NK-92 (cell line): ENCODE data around the gene SMAD1.

Experiments
- DNase-seq: peaks from one replicate; lab custom pipeline; 2025; ENCODE audit not compliant: unreplicated experiment; lab: John Stamatoyannopoulos, UW

SMAD1 gene

DNA sequence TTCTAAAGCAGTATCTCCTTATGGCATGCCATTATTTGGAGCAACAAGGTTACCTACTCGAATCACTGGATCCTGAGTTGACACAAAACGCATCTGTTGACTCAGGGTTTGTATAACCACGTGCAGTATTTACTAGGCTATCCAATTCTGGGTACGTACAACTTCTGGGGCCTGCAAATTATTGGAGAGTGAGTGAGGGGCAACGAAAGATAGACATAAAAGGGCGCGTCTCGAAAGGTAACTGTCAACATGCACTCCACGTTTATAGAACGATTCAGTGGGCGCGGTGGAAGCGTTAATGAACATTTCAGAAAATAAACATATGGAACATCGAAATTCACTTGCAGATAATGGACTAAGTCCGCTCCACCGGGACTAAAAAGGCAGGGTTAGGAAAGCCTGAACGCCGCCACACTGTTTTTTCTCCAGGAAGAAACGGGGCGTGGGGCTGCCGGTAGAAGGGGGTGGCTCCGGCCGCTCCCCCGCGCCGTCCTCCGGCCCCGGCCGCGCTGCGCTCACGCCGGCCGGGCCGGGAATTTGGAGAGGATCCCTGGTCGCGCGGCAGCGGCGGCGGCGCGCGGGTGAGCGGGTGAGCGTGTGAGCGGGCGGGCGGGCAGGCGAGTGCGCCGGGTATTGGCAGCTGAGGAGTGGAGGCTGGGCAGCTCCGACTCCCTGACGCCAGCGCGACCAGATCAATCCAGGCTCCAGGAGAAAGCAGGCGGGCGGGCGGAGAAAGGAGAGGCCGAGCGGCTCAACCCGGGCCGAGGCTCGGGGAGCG is at the start of gene SMAD1:
SMAD1 (plus strand) TSS at position 690 of the 778 bp plus-strand sequence. CDS start 32,761 bp downstream, outside the sequence.
- no peak for DNase-seq

DNA sequence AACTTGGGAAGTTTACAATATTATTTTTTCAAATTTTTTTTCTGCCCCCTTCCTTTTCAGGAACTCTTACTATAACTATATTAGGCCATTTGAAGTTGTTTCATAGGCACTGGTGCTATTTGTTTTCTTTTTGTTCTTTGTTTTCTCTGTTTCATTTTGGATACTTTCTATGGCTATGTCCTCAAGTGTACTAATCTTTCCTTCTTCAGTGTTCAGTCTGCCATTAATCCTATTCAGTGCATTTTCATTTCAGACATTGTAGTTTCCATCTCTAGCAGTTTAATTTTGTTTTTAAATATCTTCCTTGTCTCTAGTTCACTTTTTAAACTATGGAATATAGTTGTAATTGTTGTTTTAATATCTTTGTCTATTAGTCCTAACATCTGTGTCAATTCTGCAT is 48.0 kb upstream of the SMAD1 start:
- DNase-seq, result no peak

DNA sequence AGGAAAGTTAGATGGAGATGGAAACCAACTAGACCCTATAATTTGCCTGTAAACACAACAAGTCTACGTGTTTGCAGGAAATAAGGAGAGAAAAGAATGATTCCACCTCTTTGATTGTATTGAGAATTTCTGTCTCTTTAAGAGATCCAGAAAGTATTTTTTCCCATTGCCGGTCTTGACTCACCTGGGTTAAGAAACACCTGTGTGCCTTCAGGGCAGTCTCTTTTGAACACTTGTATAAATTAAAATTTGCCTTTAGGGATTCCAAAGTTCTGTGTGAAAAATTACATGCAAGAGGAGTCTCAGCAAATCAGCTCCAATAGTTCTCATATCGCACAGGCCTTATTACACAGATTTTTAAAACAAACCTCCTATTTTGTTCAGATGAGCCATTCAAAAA is 46.0 kb upstream of the SMAD1 start:
- DNase-seq, result no peak

DNA sequence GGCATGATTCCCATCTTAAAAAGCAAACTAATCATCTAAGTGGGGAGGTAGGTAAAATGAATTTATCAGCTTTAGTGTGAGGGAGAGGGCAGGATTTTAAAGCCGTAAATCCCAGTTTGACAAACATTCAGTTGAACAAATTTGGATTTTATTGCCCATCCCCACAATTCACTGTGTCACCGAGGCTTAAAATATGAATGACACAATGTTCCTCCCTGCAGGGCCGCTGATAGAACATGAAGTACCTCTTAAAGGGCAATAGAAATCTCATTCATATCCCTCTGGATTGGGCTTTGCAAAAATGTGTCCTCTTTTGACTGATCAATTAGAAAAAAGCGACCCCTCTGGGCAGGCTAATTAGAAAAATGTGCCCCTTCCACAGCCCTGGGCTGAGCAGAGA is 45.5 kb upstream of the SMAD1 start:
- DNase-seq, result no peak

DNA sequence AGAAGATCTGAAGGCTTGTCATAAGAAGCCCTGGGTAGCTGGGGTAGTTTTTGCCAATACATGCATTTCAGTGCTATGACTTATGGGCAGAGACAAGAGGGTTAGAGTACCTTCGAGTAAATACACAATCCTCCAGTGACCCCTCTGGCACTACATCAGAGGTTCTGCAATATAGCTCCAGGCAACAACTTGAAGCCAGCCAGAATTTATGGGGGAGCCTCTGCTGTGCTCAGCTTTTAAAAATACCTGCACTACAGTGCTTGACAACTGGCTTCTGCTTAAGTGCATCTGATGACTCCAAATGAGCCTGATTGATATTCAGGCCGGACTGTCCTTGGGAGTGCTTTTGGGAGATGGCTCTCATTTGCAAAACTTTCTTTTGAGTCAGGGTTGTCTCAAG is 44.9 kb upstream of the SMAD1 start:
- DNase-seq, result no peak

DNA sequence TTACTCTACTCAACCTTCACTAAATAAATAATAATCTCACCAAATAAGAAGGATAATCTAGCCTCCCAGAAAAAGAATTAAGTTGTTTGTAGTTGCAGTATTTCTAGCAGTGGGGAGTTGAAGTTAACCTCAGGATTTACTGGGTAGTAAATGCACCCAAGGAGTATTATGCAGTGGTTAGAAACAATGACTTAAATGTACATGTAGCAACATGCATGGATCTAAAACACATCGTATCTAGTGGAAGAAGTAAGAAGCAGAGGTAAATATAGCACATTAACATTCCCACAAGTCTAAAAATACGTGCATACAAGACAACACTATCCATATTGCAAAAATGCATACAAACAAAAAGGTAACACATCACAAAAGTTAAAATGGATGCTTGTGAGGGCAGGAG is 44.2 kb upstream of the SMAD1 start:
- no peak for DNase-seq

DNA sequence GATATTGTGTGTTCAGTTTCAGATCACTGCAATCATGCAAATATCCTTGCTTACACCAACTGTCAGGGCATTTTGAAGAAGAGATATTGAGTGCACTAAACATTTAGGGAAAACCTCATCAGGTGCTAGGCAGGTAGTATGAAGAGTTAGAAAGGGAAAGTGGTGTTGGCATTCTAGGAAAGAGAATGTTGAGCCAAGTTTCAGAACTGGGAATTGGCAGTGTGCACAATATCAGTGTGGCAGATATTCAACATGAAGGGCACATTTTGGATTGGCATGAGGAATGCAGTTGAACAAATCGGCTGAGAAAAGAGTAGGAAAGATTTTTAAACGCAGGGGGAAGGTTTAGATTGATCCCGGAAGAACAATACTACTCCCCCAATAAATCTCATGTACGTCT is 43.4 kb upstream of the SMAD1 start:
- DNase-seq, result no peak

DNA sequence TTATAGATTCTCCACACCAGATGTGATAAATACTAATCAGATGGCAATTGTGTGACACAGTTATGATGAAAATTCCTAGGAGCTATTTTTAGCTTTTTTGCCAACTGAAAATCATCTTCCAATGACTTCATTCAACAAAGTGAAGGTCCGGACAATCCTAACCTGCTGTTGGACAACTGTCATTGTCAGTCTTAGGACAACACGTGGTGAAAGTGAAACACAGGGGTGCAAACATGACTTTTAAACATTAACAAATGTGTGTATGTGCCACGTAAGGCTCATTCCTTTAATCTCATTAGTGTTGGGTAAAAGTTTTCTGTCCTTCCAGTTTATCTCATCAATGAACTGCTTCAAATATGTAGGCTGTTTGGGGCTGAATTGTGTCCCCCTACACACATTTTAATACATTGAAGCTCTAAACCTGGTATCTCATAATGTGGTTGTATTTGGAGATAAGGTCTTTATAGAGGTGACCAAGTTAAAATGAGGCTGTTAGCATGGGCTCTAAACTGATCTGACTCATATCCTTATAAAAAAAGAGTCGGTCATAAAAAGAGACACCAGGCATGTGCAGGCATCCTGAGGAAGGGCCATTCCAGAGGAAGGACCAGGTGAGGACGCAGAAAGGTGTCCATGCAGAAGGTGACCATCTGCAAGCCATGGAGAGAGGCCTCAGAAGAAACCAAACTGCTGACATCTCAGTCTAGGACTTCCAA is 41.2 kb upstream of the SMAD1 start:
- no peak for DNase-seq

DNA sequence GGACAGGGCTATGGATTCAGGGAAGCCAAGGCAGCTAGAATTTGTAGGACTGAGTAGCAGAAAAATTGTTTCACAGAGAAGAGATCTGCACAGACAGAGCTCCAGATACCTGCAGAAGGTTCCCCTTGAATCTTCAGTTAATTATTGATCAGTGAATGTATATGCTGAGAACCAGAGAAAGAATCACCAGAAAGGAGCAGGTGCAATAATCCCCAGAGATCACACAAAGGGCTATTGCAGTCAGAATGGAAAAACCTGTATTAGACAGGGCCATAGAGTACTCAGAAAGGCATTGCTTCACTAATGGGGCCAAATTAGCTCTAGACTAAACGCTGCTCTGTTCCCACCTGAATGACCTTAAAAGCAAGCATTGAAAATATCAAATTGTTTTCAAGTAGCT is 35.5 kb upstream of the SMAD1 start:
- DNase-seq, result no peak

DNA sequence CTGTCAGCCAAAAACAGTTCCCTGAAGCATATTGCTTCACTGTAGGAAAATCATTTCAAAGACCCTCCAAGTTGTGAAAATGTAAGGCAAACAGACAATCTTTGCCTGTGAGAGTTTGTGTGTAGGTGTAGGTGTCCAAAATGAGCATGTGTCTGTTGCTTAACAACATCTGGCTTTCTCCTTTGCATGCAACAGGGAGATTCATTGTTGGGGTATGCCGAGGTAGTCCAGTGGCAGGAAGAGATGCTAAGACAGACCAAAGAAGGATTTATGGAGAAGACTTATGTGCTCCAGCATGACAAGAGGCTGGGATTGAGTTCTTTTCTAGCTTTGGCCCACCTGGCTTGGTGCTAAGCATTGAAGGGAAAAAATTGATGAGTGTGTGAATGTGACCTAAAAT is 29.8 kb upstream of the SMAD1 start:
- no peak for DNase-seq

DNA sequence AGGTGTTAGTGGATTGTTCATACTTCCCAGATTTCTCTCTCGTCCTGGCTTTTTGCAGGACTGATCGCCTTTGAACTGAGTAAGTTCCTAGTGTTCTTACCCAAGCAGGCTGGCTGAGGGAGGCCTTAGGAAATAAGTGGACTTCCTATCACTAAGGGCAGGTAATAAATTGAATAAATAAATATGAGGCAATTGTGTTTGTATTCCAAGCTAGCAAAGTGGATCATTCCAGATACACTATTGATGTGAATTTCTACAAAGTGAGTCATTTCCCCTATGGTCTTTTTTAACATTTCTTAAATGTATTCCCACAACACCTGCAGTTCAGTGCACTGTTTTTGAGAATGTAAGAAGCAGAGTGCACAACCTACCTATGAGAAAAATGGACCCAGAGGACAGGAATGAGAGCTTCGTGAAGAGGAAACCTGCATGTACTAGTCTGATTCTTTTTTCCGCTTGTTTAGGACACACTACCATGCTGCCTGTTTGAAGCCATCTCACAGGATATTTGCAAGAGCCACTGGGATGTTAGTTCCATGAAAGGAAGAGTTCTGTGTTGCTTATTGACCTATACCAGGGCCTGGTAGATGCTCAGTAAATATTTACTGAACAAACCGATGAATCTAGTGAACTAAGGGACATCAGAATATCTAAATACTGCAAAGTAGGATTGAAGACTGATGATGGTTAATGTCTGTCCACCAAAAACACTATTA is 29.0 kb upstream of the SMAD1 start:
- no peak for DNase-seq

DNA sequence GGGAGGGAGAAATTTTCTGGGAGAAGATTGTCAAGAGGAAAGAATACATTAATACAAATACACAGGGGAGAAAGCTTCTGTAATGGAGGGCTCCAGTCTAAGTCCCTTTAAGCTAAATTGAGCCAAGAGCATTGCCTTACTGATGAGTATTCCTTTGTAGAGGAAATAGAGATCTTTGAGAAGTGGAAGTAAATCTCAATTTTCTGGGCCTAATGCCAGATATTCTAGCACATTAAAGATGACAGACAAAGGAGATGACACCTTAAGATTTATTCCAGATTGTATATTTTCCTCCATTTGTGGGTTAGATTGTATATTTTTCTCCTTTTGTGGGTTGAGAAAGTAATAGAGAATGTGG is 28.5 kb upstream of the SMAD1 start:
- DNase-seq, result no peak

DNA sequence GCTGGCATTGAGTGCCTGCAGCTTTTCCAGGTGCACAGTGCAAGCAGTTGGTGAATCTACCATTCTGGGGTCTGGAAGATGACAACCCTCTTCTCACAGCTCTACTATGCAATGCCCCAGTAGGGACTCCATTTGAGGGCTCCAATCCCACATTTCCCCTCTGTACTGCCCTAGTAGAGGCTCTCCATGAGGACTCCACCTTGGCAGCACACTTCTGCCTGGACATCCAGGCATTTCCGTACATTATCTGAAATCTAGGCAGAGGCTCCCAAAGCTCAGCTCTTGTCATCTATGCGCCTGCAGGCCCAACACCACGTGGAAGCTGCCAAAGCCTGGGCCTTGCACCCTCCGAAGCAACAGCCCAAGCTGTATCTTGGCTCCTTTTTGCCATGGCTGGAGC is 8.4 kb upstream of the SMAD1 start:
- DNase-seq, result no peak

DNA sequence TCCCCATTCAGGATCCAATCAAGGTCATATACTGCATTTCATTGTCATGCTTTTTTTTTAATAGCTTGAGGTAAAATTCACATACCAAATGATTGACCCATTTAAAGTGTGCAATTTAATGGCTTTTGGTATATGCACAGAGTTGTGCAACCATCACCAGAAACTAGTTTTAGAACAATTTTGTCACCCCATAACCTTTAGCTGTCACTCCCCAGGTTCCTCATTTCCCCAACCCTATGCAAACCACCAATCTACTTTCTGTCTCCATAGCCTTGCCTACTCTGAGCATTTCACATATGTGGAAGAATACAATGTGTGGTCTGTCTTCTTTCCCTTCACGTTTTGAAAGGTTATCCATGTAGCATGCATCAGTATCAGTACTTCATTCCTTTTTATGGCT is 1.4 kb upstream of the SMAD1 start:
- DNase-seq, result no peak

DNA sequence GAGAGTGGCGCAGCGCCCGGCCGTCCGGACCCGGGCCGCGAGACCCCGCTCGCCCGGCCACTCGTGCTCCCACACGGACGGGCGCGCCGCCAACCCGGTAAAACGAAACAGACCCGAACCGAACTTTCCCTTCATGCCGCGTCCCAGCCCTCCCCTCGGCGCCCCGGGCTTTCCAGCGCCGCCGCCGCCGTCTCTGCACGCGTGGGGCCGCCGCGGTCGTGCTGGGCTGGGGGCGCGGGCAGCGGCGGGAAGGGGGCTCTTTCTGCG is 222 bp downstream of the SMAD1 start:
- no peak for DNase-seq

DNA sequence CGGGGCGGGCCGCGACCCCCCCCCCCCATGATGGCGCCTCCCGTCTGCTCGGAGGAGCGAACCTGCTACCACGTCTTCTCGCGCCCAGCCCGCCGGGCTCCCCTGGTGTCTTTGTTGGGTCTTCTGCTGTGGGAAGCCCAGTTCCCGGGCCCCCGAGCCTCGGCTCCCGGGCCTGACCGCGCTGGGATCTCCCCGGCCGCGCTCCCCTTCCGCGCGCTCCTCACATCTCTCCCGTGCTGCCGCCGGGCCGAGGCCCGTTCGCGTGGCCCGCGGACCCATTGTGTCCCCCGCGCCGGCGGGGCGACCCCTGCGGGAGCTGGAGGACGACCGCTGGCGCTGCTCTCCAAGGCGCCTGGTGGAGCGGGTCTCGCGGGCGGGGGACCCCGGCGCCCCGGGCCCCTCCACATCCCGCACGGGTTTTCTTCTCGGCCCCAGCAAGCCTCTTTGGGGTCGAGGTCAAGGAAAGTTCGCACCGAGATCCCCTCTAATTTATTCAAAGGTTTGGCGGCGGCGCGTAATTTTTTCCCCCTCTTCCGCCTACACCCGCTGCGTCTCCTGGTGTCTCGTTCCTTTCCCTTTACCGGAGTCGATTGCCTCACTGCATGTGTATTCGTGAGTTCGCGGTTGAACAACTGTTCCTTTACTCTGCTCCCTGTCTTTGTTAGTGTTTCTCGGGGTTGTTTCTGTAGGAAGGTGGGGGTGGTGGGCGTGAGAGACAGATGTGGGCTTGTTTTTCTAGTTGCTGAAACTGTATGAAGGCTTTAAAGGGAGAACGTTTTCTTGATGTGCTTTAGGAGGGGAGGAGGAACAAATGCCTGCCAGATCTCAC is 770 bp downstream of the SMAD1 start:
- no peak for DNase-seq

DNA sequence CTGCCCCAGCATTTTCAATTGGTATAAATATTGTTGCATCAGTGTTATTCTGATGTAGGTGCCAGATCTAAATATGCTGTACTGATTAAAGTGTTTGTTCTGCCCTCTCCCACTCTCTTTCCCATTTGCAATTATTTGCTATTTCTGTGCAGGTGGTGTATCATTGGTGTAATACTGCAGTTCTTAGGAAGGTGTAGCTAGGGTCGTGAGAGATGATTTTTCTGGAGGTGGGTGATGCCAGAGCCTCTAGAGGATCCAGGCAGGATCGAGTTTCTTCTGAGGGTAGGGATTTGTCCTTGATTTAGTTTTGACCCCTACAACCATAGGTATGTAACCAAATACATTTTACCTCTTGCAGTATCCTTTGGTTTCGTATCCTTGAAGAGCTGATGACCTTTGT is 1.9 kb downstream of the SMAD1 start:
- no peak for DNase-seq

DNA sequence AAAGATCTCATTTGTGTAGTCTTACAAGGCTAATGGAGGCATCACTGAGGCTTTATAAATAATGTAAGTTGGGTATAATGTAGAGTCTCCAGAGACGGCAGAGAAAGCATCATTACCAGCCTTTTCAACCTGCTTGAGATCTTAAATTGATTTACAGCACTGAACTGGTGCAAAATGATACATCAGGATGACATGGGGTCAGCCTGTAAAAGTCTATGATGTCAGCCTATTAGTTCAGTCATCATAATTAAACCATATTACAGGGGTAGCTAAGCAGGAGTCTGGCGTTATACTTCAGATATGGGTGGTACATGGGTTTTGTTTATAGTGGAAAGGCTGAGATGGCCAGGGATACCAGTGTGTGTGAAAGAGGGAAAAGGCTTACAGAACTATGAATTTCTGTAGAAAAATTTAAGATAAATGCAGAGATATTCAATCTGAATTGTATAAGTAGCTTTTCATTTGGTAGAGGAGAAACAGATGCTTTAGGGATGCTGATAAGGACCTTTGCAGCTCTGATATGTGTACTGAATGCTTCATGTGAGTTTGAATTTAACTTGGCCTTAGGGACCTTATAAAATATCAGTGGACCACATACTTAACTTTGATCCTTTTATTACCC is 2.7 kb downstream of the SMAD1 start:
- DNase-seq, result no peak

DNA sequence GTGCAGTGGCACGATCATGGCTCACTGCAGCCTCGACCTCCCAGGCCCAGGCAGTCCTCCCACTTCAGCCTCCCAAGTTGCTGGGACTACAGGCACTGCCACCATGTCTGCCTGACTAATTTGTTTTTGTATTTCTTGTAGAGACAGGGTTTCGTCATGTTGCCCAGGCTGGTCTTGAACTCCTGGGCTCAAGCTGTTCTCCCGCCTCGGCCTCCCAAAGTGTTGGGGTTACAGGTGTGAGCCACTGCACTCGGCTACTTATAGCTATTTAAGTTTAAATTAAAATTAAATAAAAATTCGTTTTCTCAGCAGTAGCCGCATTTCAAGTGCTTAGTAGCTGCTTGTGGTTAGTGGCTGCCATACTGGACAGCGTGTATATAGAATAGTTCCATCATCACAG is 3.5 kb downstream of the SMAD1 start:
- no peak for DNase-seq

DNA sequence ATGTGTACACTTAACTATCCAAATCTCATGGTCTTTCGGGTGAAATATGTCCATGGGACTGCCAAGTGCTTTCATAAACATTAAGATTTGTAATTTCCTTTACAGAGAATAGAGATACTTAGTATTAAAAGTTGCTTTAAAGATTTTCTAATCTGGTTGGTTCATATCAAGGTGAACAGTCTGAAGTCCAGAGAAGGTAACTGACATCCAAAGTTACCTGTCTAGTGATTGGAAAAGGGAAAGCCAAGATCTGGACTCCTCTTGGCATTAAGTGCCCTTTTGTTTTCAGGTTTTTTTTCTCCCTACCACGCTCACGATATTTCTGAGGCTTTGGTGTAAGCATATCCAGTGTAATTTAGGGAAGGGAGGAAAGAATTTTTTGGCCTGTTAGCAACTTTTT is 5.0 kb downstream of the SMAD1 start:
- no peak for DNase-seq

DNA sequence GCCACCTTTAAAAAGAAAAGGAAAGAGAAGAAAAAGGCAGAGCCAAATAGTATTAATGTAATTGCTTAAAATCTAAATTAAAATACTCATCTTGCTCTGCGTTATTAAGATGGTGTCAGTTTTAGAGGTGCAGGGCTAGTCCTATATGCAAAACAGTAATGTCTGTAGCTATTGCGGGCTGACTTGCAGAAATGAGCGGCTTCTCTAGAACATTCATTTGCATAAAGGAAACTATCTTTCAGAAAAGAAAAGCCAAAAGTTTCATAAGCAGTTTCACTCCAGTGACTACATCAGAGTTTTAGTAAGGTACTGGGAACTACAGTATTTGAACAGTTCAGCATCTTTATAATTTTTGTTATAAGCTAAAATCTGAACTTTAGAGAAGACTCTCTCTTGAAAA is 6.0 kb downstream of the SMAD1 start:
- DNase-seq, result no peak
